Gastrocnemius medialis (tissue), 4 donors: ENCODE results near the gene SLC16A9.

Experiments
- POLR2A ChIP-seq, 2 donors: fragments of 450-650 bp; IDR thresholded peaks; one replicate each; pipeline ENCODE4 v1.6.1; 2017; ENCODE audit warnings: antibody characterized with exemption in 2 of 2, mild to moderate bottlenecking in 2 of 2, moderate library complexity in 2 of 2
- TF ChIP-seq, protein P1 (sequence below), 5 experiments: fragments of 450-650 bp in 3 of 5; fragments of 200-600 bp in 2 of 5; sonication (generic) in 2 of 5; IDR thresholded peaks in 4 of 5; conservative IDR thresholded peaks in 1 of 5; 1 replicate in 4 of 5; 2 replicates in 1 of 5; pipeline ENCODE4 v1.5.1; 2016 to 2019; ENCODE audit warnings: antibody characterized with exemption in 5 of 5, mild to moderate bottlenecking in 3 of 5, moderate library complexity in 3 of 5

DNA sequence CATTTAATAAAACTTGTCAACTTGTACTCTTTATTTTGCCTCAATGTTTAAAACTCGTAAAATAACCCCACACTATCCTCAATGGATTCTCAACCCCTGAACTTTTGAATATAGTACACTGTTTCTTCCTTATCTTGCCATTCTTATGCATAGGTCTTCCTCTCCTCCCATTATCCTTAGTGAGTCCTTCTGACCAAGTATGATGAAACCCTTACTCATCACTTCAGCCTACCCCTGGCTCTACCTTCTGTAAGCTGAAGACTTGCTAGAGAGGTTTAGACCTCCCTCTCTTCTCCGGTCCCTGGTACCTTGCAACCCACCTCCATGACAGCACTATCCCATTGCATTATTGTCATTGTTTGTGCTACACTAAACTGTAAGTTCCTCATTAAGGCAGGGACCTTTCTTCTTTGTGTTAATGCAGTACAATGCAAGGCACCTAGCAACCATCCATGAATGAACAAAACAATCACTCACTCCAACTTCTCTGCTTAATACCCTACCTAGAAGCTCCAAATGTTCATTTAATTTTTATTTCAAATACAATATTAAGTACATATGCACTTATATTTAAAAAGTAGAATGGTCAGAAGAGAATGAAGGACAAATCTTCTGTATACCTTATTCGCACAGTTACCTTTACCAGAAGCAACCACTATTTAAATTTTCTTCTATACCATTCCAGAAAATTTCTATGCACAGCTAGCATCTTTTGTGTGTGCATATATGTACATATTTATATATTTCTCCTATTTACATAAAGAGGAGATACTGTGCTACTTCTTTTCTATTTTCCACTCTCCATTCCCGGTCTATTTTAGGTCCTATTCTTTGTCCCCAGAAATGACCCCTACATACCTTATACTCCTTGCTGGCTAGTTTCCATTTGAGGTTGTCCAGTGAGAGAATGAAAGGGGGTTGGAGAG is 77.5 kb downstream of the SLC16A9 start:
- TF ChIP-seq, protein P1, sequence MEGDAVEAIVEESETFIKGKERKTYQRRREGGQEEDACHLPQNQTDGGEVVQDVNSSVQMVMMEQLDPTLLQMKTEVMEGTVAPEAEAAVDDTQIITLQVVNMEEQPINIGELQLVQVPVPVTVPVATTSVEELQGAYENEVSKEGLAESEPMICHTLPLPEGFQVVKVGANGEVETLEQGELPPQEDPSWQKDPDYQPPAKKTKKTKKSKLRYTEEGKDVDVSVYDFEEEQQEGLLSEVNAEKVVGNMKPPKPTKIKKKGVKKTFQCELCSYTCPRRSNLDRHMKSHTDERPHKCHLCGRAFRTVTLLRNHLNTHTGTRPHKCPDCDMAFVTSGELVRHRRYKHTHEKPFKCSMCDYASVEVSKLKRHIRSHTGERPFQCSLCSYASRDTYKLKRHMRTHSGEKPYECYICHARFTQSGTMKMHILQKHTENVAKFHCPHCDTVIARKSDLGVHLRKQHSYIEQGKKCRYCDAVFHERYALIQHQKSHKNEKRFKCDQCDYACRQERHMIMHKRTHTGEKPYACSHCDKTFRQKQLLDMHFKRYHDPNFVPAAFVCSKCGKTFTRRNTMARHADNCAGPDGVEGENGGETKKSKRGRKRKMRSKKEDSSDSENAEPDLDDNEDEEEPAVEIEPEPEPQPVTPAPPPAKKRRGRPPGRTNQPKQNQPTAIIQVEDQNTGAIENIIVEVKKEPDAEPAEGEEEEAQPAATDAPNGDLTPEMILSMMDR (IDR thresholded peaks at IDR 0.05 in 4 of 5, conservative IDR thresholded peaks at IDR 0.05 in 1 of 5): no peak
- no peak for TF ChIP-seq POLR2A (IDR thresholded peaks at IDR 0.05)
